ENCODE data around the gene NCK2.

The NCK2 gene

DNA sequence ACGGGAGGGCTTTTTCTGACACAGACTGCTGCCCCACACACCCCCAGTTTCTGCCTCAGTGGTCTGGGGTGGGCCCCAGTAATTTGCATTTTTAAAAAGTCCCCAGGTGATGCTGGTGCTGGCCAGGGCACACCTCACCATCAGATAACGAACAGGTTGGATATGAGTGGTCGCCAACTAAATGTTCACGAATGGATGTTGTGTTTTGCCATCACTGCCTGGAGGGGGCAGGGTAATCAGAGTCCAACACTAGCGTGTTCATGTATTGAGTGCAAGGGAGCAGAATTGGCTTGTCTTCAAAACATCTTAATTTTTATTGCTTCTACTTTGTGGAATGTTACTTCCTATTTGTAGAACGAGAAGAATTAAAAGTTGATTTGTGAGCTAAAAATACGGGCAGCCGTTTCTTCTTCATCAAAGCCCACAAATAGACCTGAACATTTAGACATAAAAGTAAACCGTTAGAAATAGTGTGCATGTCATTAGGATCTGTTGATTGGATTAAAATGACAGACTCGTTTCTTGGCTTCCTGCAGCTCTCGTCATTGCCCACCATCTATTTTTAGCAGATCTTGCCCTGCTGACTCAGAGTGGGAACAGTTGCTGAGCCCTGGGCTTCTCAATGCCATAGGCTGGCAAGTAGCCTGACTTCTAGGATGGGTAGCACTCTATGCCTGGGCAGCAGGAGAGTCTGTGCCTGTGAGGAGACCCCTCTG lies 45.2 kb downstream of the NCK2 start:
- FAIRE-seq (no peak), DNase-seq (ENCODE audit: insufficient read length, low spot score) (no peak)

- FAIRE-seq (no peak), DNase-seq (ENCODE audit: insufficient read length, low spot score) (no peak)
These were observed 45.9 kb downstream of the NCK2 start for GRCh38 chr2:105790461-105791149.

GRCh38 chr2:105791229-105791628 lies 46.5 kb downstream of the NCK2 start:
- DNase-seq (ENCODE audit: insufficient read length, low spot score): no peak
- no peak for FAIRE-seq

DNA sequence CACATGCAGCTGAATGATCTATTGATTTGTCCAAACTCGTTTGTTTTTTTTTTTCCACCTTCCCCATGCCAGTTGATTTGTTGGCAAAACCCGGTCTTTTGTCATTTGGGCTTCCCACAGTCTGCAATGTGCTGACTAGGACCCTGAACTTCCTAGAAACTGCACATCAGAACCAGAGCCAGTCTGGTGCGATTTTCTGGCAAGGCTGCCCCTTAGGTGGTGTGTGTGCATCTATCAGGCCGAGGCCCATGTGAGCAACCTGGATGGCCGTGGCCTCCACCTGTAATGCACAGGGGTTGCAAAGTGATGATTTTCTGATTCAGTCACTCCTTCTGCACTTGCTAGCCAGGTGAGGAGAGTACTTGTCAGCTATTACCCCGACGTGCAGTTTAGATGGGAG lies 47.8 kb downstream of the NCK2 start:
- no peak for DNase-seq (ENCODE audit: insufficient read length, low spot score)
- no peak for FAIRE-seq

DNA sequence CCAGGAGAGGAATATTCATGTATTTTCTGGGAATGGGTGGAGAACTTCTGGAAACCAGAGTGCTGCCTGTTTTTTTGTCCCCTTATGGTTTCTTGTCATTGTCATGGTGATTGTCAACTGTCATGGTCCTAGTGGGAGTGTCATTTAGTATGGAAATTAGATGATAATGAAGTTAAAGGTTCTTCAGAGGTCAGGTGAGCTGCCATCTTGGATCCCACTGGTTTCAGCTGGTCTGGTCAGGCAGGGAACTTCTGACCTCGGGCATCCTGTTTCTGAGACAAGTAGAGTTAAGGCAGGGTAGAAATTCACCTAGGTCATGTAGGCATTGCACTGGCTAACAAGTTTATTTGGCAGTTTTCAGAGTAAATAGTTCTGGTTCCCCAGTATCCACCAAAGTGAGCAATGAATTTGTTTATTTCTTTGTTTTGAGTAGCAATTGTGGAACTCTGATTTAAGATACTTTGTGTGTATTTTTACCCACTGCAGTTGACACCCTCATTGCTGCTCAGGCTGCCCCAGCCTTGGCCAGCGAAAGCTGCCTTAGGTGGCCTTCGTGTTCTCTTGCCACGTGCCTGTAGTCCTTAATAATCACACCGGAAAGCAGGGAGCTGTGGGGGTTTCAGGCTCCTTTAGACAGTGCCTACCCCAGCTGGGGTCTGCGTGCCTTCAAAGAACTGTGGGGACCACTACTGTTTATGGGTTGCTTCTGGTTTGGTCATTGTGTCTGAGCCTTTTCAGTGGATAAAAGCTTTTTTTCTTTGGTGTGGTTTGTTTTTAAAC lies 48.7 kb downstream of the NCK2 start:
- DNase-seq (ENCODE audit: insufficient read length, low spot score) (no peak), FAIRE-seq (no peak)

DNA sequence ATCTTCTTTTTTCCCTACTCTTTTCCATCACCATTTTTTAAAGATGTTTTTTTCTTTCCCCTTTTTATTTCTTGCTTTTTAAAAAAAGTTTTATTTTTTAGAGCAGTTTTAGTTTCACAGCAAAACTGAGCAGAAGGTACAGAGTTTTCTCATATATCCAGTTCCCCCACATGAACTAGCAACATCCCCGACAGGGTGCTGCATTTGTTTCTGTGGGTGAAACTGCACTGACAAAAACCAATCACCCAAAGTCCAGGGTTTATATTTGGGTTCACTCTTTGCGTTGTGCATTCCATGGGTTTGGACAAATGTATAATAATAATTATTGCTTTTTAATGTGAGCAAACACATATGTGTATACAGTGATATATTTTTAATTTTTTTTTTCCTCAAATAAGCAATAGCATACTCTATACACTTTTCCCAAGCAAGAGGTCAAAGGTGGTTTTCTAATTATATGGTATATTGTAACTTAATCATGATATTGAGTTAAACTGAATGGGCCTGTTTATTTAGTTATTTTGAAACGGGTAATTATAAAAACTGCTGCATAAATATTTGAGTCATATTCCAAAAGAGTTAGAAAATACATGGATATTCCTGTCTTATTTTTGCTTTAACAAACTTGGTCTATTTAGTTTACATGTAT lies 50.3 kb downstream of the NCK2 start:
- FAIRE-seq (no peak), DNase-seq (ENCODE audit: insufficient read length, low spot score) (no peak)

DNA sequence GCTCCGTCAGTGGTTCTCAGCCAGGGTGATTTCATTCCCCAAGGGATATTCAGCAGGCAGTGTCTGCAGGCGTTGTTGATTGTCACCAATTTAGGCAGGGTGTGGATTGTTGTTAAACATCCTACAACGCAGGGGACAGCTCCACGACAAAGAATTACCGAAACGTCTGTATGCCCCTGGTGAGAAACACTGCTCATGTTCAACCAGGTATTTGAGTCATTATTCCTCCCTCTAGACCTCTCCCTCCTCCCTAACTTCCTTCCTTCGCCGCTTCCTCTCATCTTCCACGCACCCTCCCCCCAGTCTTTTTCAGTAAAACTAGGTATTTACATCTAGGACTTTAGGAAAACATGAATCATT lies 50.8 kb downstream of the NCK2 start:
- FAIRE-seq: no peak
- DNase-seq (ENCODE audit: insufficient read length, low spot score): no peak

- DNase-seq (ENCODE audit: insufficient read length, low spot score) (no peak), FAIRE-seq (no peak)
These were observed 51.5 kb downstream of the NCK2 start for GRCh38 chr2:105796131-105796638.

GRCh38 chr2:105796791-105797190 lies 52.1 kb downstream of the NCK2 start:
- DNase-seq (ENCODE audit: insufficient read length, low spot score) (no peak), FAIRE-seq (no peak)

GRCh38 chr2:105797298-105797819 lies 52.6 kb downstream of the NCK2 start:
- no peak for DNase-seq (ENCODE audit: insufficient read length, low spot score)

GRCh38 chr2:105798595-105798994 lies 53.9 kb downstream of the NCK2 start:
- DNase-seq (ENCODE audit: insufficient read length, low spot score) (no peak), FAIRE-seq (no peak)

More at GRCh38 chr2:105797298-105797819, 52.6 kb downstream of the NCK2 start:
- FAIRE-seq: no peak

DNA sequence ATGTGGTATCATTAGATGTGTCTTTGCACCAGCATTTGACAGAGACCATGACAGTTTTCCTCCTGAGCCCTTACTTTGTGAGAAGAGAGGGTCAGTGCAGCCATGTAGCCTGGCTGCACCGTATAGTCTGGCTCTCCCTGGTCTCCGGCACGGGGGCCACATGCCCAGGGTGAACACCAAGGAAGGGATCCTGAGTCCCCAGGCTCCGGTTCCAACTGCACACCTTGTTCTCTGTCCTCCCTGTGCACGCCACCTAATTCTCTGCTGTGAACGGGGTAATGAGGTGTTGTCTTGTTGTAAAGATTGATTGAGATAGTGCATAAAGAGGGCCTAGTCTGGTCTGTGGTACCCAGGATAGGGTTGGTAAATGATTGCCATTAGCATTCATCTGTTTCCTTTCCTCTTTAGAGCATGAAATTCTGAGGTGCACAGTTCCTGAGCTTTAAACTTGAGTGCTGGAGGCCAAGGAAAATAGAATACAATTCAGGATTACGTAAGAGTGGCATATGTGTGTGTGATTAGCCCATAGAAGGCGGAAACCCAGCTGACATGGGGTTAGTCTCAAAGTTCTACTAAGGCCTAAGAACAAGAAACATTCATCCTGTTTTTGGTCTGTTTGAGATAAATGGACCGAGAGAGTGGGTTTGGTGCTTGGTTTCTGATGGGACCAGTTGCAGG lies 55.5 kb downstream of the NCK2 start:
- FAIRE-seq: no peak
- DNase-seq (ENCODE audit: insufficient read length, low spot score): no peak

DNA sequence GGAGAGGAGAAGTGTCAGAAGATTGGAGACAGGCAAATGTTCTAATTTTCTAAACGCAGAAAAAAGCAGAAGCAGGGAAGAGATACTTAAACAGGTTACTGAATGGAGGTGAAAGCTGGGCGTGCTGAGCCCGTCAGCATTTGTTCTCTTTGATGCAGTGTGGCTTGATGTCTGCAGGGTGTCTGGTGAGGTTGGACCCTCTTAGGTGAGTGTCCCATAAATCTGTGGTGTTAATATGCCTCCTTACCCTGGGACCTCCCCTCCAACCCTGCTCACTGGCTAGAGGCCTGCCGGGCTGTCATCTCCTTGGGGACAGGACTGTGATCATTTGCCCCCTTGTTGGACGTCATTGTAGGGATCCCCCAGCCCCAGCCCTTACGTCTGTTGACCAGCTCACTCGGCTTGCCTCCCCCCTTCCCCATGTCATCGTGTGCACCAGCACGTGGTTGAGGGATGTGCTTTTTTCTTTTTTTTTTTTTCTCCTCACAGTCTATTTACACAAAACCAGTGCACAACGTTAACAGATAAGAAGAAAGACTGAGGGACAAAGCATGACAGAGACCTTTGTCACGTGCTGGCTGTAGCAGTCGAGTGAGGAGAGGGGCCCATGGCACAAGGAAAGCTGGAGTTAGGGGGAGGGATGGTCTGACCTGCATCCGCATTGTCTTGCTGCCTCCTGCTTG lies 56.4 kb downstream of the NCK2 start:
- DNase-seq (ENCODE audit: insufficient read length, low spot score) (no peak), FAIRE-seq (no peak)

- DNase-seq (ENCODE audit: insufficient read length, low spot score) (no peak), FAIRE-seq (no peak)
These were observed 57.2 kb downstream of the NCK2 start for GRCh38 chr2:105801961-105802360.

DNA sequence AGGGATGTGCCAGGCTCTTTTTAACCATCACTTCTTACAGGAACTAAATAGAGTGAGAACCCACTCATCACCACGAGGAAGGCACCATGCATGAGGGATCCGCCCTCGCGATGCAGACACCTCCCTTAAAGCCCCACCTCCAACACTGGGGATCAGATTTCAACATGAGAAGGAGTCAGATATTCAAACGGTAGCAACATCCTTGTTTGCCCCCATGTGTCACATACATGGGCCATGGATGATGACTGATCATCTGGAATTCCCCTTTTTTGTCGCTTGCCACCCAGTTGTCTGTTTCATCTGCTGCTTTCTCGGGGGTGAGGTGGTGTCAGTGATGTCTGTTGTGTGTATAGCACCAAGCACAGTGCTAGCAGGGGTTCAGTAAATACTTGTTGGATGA lies 57.9 kb downstream of the NCK2 start:
- no peak for FAIRE-seq
- no peak for DNase-seq (ENCODE audit: insufficient read length, low spot score)

DNA sequence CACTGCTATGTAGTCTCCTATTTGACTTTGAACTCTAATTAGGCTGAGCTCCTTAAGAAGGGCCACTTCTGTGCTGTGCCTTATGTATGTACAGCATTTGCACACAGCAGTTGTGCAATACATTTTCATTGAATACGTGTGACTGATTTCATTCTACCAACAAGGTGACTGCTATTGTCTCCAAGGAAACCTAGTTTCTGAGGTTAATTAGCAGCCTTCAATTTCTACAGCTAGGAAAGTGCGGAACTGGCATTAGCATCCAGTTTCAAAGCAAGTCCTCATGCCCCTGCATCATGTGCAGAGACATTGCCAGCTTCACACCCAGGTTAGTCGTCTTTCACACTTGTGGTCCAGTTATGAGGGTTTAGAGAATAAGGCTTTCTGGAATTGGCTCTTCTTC lies 58.6 kb downstream of the NCK2 start:
- FAIRE-seq: no peak
- no peak for DNase-seq (ENCODE audit: insufficient read length, low spot score)

GRCh38 chr2:105803773-105804172 lies 59.1 kb downstream of the NCK2 start:
- FAIRE-seq (no peak), DNase-seq (ENCODE audit: insufficient read length, low spot score) (no peak)

DNA sequence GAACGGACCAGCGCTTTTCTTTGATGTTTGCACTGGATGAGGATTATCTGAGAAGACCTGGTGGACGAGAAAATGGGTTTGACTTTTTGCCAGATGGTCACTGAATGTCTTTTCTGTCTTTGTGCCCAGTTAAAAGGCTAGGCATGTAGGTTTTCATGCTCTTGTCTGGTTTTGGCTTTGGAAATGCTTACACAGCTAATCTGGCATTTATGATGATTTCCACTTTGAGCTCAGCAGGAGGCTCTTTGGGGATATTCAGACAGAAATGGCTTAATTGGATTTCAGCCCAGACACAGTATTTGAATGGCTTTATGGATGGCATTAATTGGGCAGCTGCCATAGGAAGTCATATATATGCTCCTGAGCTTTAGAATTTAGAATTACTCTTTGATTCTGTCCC lies 59.6 kb downstream of the NCK2 start:
- DNase-seq (ENCODE audit: insufficient read length, low spot score) (no peak), FAIRE-seq (no peak)

- no peak for FAIRE-seq
- no peak for DNase-seq (ENCODE audit: insufficient read length, low spot score)
These were observed 62.3 kb downstream of the NCK2 start for GRCh38 chr2:105806996-105807395.

Measured in HTR-8/SVneo (cell line).